Left lung (tissue), 10 donors: ENCODE measurements around the gene SND1. TPM values are rescaled to one million over a fixed set of nuclear protein-coding genes. Genes with fewer than 3 reads are reported as not detected.

Experiments
- ATAC-seq: fragments of 200-7000 bp; cut with Tn5 transposase; one replicate; pipeline ENCODE4 v1.9.1; 2020; ENCODE audit warnings: moderate library complexity
- DNase-seq, 4 donors: peaks; one replicate each; pipeline ENCODE4 v3.0.0-alpha.2; 2013 to 2020
- H3K27ac ChIP-seq, 2 donors: fragments of 200-600 bp; sonication (generic) in 1 of 2; one replicate each; pipeline versions ENCODE4 v1.5.0 to v1.8.0; 2020 to 2021
- H3K27me3 ChIP-seq, 2 donors: fragments of 200-600 bp; sonication (generic) in 1 of 2; one replicate each; pipeline versions ENCODE4 v1.5.0 to v1.8.0; 2020 to 2021
- H3K36me3 ChIP-seq, 2 donors: fragments of 200-600 bp; sonication (generic) in 1 of 2; one replicate each; pipeline versions ENCODE4 v1.5.0 to v1.8.0; 2020 to 2021
- H3K4me1 ChIP-seq, 2 donors: fragments of 200-600 bp; one replicate each; pipeline ENCODE4 v1.8.0; 2021
- H3K4me3 ChIP-seq, 2 donors: fragments of 200-600 bp; sonication (generic) in 1 of 2; one replicate each; pipeline versions ENCODE4 v1.5.0 to v1.8.0; 2020 to 2021; ENCODE audit warnings: mild to moderate bottlenecking in 1 of 2
- H3K9me3 ChIP-seq, 2 donors: fragments of 200-600 bp; sonication (generic) in 1 of 2; one replicate each; pipeline versions ENCODE4 v1.5.0 to v1.8.0; 2020 to 2021
- intact Hi-C, 2 donors: fragments of 100-400 bp; cut with DNase I; formaldehyde crosslinking; loops; one replicate each; pipeline versions ENCODE4 v1.11.2 to v1.14.2; 2022
- polyA plus RNA-seq, 6 donors: library from polyadenylated mRNA; unstranded; fragments of 120-200 nt; gene quantifications; one replicate each; pipeline ENCODE4 v1.2.1, GENCODE V29; 2013; ENCODE audit not compliant: insufficient read length in 6 of 6
- total RNA-seq, 2 donors: library from RNA; stranded (reverse); fragmentation: NEBNext Ultra II Directional; extraction: Animal tissue kit (Norgen Biotek cat#: 25700); gene quantifications; one replicate each; pipeline ENCODE4 v1.2.1, GENCODE V29; 2021
- TF ChIP-seq, protein P1 (sequence below), 2 donors: fragments of 200-600 bp; sonication (generic) in 1 of 2; IDR thresholded peaks; one replicate each; pipeline versions ENCODE4 v1.5.0 to v1.8.0; 2021; ENCODE audit warnings: antibody characterized with exemption in 2 of 2
- donor health status: DM: no; HTN: yes; CAD: no.
- donor health status: DM: no; HTN: no; CAD: no.

SND1 gene
- total and polyA plus RNA-seq, 8 donors = 141 to 229 (median 156) TPM

DNA sequence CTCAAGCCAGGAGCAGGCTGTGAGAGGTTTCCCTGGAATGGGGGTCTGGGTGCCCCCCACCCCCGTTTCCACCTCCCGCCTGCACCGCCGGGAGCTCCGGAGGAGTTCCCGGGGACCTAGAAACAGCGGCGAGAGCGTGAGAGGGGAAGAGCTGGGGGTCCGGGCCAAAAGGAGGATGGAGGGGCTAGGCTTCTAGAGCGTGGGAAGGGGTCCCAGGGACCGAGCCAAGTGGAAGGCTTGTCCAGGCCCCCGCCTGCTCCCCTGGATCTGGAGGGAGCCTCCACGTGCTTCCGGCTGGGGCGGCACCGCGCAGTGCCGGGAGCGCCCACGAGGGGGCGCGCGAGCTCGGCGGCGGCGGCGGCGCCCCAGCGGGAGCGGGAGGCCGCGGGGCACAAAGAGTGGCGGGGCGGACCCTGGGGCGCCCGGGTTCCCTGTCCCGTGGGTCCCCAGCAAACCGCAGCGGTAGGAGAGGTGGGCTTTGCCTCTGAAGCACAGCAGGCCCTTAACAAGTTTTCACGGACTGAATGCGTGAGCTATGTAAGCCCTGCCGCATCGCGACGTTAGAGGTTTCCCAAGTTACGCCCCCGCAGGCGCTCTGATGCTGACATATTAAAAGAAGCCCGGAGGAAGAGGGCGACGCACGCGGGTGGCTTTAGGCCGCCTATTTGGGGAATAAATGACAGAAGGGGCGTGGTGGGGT is 483.7 kb downstream of the SND1 start:
- Histone ChIP-seq H3K9me3 (peaks cover 0 to 3% of the 10 kb centered on the region in 2 donors), H3K36me3 (no peaks in the 10 kb centered on the region), H3K27ac (no peak overlapping the region), H3K4me3 (peak overlapping the region; percentile 24 to 49), H3K4me1 (peaks cover 3 to 21% of the 10 kb centered on the region in 2 donors), H3K27me3 (peaks cover 32 to 69% of the 10 kb centered on the region in 2 donors)
- intact Hi-C loops = loop anchor here in 1 of 2 donors (5.0 kb wide), 1 partner anchor 72 kb away; no protein-coding TSS in a partner anchor
- peak in 3 of 4 donors; percentile 40 to 93 (median 56) for DNase-seq
- peak; percentile 98 for ATAC-seq
- TF ChIP-seq, protein P1, sequence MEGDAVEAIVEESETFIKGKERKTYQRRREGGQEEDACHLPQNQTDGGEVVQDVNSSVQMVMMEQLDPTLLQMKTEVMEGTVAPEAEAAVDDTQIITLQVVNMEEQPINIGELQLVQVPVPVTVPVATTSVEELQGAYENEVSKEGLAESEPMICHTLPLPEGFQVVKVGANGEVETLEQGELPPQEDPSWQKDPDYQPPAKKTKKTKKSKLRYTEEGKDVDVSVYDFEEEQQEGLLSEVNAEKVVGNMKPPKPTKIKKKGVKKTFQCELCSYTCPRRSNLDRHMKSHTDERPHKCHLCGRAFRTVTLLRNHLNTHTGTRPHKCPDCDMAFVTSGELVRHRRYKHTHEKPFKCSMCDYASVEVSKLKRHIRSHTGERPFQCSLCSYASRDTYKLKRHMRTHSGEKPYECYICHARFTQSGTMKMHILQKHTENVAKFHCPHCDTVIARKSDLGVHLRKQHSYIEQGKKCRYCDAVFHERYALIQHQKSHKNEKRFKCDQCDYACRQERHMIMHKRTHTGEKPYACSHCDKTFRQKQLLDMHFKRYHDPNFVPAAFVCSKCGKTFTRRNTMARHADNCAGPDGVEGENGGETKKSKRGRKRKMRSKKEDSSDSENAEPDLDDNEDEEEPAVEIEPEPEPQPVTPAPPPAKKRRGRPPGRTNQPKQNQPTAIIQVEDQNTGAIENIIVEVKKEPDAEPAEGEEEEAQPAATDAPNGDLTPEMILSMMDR (IDR thresholded peaks at IDR 0.05) = peak; percentile 94 to 98

DNA sequence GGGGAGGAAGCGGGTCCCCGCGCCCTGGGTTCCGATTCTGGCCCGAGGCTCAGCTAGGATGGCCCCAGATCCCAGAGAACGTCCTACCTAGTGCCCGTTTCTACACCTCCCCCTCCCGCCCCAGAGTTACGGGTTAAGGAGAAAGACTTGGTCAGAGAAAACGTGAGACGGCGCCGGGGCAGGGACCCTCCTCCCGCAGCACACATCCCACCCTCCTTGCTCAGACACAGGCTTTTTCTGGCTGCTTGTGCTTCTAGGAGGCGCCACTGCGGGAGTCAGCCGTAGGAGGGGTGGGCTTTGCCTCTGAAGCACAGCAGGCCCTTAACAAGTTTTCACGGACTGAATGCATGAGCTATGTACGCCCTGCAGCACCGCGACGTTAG is 484.2 kb downstream of the SND1 start:
- peak overlapping the region; percentile 24 to 49 for H3K4me3 ChIP-seq
- TF ChIP-seq, protein P1 (IDR thresholded peaks at IDR 0.05) = no peak
- peaks cover 32 to 74% of the 10 kb centered on the region in 2 donors for H3K27me3 ChIP-seq
- intact Hi-C loops = loop anchor here in 1 of 2 donors (5.0 kb wide), 1 partner anchor 71 kb away; no protein-coding TSS in a partner anchor
- no peaks in the 10 kb centered on the region for H3K36me3 ChIP-seq
- peaks cover 3 to 21% of the 10 kb centered on the region in 2 donors for H3K4me1 ChIP-seq
- H3K9me3 ChIP-seq = peaks cover 0 to 3% of the 10 kb centered on the region in 2 donors
- no peak overlapping the region for H3K27ac ChIP-seq
- no peak for DNase-seq
- ATAC-seq = no peak

DNA sequence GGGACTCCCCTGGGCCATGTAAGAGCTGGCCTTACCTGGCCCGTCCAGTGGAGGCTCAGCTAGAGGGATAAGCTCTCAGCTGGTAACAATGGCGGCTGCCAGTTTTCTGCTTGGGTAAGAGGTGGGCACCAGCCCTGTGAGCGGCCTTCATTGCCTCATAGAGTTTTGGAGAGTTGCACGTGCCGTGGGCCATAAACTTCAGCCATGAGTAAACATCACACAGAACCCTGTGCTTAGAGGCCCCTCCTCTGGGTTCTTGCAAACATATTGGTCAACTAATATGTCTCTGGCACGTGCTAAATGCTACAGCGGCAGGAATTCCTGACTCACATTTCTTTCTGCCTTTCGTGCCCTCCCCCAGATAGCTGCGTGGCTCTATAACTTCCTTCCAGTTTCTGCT is 485.2 kb downstream of the SND1 start:
- Histone ChIP-seq H3K27ac (no peak overlapping the region), H3K4me1 (peaks cover 3 to 21% of the 10 kb centered on the region in 2 donors), H3K36me3 (no peaks in the 10 kb centered on the region), H3K9me3 (peaks cover 0 to 3% of the 10 kb centered on the region in 2 donors), H3K4me3 (no peak overlapping the region), H3K27me3 (peaks cover 32 to 77% of the 10 kb centered on the region in 2 donors)
- TF ChIP-seq, protein P1 (IDR thresholded peaks at IDR 0.05) = no peak
- intact Hi-C loops = loop anchor here in 1 of 2 donors (5.0 kb wide), 1 partner anchor 70 kb away; no protein-coding TSS in a partner anchor
- ATAC-seq = peak; percentile 12
- DNase-seq = peak in 1 of 4 donors; percentile 26

DNA sequence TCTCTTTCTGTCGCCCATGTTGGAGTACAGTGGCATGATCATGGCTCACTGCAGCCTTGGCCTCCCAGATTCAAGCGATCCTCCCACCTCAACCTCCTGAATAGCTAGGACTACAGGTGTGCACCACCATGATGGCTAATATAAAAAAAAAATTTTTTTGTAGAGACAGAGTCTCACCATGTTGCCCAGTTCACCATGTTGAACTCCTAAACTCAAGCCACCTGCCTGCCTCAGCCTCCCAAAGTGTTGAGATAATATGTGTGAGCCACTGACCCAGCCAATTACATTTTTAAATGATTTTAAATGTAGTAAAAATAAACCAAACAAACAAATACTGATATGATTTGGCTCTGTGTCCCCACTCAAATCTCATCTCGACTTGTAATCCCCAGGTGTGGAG is 487.4 kb downstream of the SND1 start:
- ATAC-seq = no peak
- TF ChIP-seq, protein P1 (IDR thresholded peaks at IDR 0.05) = no peak
- intact Hi-C loops = loop anchor here in 1 of 2 donors (5.0 kb wide), 1 partner anchor 68 kb away; no protein-coding TSS in a partner anchor
- H3K4me3 ChIP-seq = no peak overlapping the region
- no peak overlapping the region for H3K27ac ChIP-seq
- H3K27me3 ChIP-seq = peaks cover 24 to 56% of the 10 kb centered on the region in 2 donors
- H3K9me3 ChIP-seq = peaks cover 0 to 8% of the 10 kb centered on the region in 2 donors
- no peaks in the 10 kb centered on the region for H3K36me3 ChIP-seq
- no peak for DNase-seq
- peaks cover 3 to 20% of the 10 kb centered on the region in 2 donors for H3K4me1 ChIP-seq

DNA sequence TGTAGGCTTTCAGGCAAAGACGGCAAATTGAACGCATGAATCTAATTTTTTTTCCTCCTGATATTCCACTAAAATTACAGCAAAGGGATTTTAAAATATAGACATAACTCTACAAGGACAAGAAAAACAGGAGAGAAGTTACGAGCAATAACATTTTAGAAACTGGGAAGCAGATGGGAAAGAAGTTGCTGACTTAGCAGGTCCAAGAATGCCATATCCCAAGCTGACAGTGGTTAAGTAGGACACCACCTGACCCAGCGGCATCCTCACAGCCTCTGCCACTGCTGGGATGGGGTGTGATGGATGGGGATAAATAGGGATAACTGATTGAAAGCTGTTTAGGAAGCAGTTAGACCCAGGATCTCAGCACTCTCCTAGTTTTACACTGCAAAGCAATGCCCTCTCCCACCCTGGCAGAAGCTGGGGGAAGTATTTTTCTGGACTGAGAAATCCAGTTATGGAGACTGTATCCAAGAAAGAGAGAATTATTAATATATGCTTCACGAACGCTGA is 489.7 kb downstream of the SND1 start:
- TF ChIP-seq, protein P1 (IDR thresholded peaks at IDR 0.05) = no peak
- Histone ChIP-seq H3K4me1 (no peaks in the 10 kb centered on the region), H3K9me3 (peaks cover 0 to 8% of the 10 kb centered on the region in 2 donors), H3K27me3 (peaks cover 9 to 41% of the 10 kb centered on the region in 2 donors), H3K4me3 (no peak overlapping the region), H3K27ac (no peak overlapping the region), H3K36me3 (no peaks in the 10 kb centered on the region)
- DNase-seq (no peak), ATAC-seq (no peak)
- intact Hi-C loops = no loop called here
